Epithelial cell of proximal tubule (primary cell): ENCODE results near the gene DTX1. TPM values are rescaled to one million over a fixed set of nuclear protein-coding genes. Genes with fewer than 3 reads are reported as not detected.

Experiments
- DNase-seq: peaks from one replicate; pipeline ENCODE4 v3.0.0-alpha.2; 2011; ENCODE audit warnings: low read depth
- H3K4me3 ChIP-seq: 2 replicates; pipeline ENCODE4 v1.5.1; 2011; ENCODE audit warnings: low read depth, mild to moderate bottlenecking, low read length
- total RNA-seq: library from RNA; depleted of rRNA; stranded (reverse); fragments of >200 nt; gene quantifications from 2 replicates; pipeline ENCODE4 v1.2.3, GENCODE V29; 2015
- TF ChIP-seq, protein P1 (sequence below): conservative IDR thresholded peaks from 2 replicates; pipeline ENCODE4 v1.5.1; 2012; ENCODE audit warnings: low read depth, mild to moderate bottlenecking, low read length

Gene DTX1
- total RNA-seq, 1 donor from 2014 or later, result not detected

- TF ChIP-seq, protein P1, sequence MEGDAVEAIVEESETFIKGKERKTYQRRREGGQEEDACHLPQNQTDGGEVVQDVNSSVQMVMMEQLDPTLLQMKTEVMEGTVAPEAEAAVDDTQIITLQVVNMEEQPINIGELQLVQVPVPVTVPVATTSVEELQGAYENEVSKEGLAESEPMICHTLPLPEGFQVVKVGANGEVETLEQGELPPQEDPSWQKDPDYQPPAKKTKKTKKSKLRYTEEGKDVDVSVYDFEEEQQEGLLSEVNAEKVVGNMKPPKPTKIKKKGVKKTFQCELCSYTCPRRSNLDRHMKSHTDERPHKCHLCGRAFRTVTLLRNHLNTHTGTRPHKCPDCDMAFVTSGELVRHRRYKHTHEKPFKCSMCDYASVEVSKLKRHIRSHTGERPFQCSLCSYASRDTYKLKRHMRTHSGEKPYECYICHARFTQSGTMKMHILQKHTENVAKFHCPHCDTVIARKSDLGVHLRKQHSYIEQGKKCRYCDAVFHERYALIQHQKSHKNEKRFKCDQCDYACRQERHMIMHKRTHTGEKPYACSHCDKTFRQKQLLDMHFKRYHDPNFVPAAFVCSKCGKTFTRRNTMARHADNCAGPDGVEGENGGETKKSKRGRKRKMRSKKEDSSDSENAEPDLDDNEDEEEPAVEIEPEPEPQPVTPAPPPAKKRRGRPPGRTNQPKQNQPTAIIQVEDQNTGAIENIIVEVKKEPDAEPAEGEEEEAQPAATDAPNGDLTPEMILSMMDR, result no peak
- H3K4me3 ChIP-seq, result no peak overlapping the region
- DNase-seq, result no peak
Measured at GRCh38 chr12:113061061-113061694, 4.6 kb downstream of the DTX1 start.

- no peak for DNase-seq
- H3K4me3 ChIP-seq, result no peak overlapping the region
- TF ChIP-seq, protein P1, result no peak
Measured at GRCh38 chr12:113062502-113063395, 6.2 kb downstream of the DTX1 start.

DNA sequence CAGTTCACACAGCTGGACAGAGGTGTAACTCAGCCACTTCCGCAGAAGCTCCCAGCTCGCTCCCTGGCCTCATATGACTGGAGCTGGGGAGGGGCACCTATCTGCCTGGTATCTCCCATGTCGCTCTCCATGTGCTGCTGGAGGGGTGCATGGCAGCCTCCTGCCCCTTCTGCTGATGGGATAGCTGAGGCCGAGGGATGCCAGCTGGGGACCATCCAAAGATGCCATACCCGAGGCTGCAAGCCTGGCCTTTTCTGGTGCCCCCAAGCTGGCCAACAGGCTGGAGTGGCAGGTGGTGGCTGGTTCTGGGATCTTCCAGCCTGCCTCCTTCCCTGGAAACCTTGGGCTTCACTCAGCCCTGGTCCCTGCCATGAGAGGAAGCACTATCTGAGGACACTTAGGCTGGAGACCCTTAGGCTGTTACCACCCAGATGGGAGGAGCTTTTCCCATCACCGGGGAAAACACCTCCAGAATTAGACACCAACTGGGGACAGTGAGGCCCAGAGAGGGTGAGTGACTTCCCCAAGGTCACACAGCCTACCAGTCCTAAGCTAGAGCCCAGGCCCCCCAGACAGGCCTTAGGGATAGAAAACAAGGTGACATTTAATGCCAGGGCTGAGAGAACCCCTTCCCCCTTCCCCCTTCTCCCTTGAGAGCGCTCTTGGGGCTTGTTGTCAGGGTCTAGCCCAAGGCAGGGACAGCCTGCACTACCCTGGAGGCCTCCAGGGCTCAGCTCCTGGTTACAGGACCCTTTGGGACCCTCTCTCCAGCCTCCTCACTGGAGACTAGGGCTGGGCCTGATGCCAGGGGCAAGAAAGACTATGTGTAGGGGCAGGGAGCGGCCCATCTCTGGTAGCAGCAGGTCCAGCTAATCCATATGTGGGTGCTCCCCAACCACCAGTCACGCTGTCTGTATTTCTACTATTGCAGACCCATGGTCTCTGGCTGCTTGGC is 7.1 kb downstream of the DTX1 start:
- H3K4me3 ChIP-seq, result no peak overlapping the region
- TF ChIP-seq, protein P1, result no peak
- no peak for DNase-seq

DNA sequence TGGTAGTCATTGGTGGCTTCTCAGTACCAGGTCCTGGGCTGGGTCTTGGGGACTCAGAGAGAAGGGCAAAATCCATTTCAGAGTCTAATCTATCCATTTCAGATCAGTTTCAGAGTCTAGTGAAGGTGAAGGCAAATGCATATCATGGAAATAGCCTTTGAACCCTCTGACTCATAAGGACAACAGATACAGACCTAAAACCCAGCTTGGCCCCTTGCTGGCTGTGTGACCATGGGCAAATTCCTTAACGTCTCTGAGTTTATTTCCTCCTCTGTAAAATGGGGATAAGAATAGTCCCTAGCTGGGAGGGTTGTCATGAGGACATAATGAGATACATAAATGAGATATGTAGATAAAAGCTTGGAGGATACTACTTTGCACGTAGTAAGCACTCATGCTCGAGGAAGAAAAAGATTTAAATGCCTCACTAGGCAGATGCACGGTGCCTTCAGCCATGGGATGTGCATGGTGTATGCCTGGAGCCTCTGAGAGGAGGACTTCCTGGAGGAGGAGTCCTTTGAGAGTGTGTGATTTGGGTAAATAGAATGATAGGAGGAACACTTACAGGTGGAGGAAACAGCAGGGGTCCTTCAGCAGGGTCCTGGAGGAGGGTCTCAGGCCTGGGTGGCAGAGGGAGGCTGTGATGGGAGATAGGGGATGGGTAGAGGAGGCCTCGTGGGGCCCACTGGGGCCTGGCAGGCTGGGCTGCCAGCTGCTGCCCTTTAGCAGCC is 8.0 kb downstream of the DTX1 start:
- TF ChIP-seq, protein P1, result no peak
- H3K4me3 ChIP-seq, result no peak overlapping the region
- DNase-seq, result no peak

GRCh38 chr12:113065126-113066007 is 8.8 kb downstream of the DTX1 start:
- no peak overlapping the region for H3K4me3 ChIP-seq
- no peak for DNase-seq
- TF ChIP-seq, protein P1, result no peak
